ENCODE measurements around the gene ACACA. TPM values are rescaled to one million over a fixed set of nuclear protein-coding genes. Genes with fewer than 3 reads are reported as not detected.
A peak's percentile ranks its signal among the peaks of the same experiment; 100 is the strongest.

ACACA gene
- total RNA-seq, 2 experiments from 2014 or later, result 58.2 to 64.4 TPM

DNA sequence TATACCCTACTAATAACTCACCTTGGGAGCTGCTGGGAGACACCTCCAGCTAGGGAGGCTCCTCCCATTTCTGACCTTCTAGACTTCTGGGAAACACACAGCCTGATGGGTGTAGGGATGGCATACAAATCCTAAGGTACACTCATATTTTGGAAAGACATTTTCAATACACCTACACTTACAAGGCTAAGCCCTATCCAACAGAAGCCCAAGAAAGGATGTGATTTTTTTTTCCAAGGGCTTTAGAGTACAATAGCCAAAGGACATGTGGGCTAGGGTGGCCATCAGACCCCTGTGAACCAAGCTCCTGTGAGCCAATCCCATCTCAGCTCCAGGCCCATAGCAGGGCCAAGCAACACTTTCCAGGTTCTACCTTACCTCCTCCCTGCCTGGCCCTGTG, 313.9 kb downstream of the ACACA start:
- Mint-ChIP-seq H3K27ac (no peak overlapping the region), H3K9me3 (no peaks in the 10 kb centered on the region), H3K4me3 (no peak overlapping the region), H3K4me1 (ENCODE audit: low read depth) (peaks cover 39% of the 10 kb centered on the region), H3K27me3 (no peaks in the 10 kb centered on the region), H3K36me3 (peaks cover 36% of the 10 kb centered on the region)
- CTCF ChIA-PET, result no interaction called here
- intact Hi-C loops (cut with micrococcal nuclease), result no loop called here
- no peak for DNase-seq
- POLR2A ChIA-PET, result no interaction called here

DNA sequence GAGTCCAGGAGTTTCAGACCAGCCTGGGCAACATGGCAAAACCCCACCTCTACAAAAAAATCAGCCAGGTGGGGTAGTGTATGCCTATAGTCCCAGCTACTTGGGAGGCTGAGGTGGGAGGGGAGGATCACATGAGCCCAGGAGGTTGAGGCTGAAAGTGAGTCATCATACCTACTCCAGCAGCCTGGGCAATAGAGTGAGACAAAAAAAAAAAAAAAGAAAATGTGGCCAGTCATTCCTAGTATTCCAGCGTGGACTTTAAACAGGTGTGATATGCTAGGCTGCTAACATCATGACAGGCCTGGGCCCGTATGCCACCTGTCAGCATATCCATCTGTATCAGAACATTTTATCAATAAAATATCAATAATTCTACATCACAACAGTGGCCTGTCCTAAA, 314.6 kb downstream of the ACACA start:
- DNase-seq, result peak; percentile 24
- Mint-ChIP-seq H3K9me3 (no peaks in the 10 kb centered on the region), H3K36me3 (peaks cover 36% of the 10 kb centered on the region), H3K4me3 (no peak overlapping the region), H3K27ac (no peak overlapping the region), H3K4me1 (ENCODE audit: low read depth) (peaks cover 40% of the 10 kb centered on the region), H3K27me3 (no peaks in the 10 kb centered on the region)
- CTCF ChIA-PET, result no interaction called here
- intact Hi-C loops (cut with micrococcal nuclease), result no loop called here
- POLR2A ChIA-PET, result no interaction called here

DNA sequence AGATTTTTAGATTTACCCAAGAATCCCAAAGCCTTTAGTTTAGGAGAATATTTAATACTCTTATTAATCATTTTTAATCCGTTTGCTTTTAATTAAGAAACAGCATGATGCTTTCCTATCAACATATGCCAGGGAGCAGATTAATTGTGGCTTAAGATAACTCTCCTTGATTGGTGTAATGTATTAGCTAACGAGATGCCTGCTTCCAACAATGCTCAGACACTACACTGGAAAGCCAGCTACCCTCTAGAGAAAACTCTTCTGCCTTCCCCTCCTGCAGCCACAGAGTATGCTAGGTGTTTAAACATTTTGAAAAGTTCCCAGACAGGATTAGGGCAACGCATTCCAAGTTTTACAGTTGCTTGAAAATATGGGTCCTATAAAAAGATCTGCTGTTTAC, 315.7 kb downstream of the ACACA start:
- Mint-ChIP-seq H3K27me3 (no peaks in the 10 kb centered on the region), H3K36me3 (peaks cover 34% of the 10 kb centered on the region), H3K9me3 (no peaks in the 10 kb centered on the region), H3K4me3 (no peak overlapping the region), H3K27ac (peak overlapping the region; percentile 76), H3K4me1 (ENCODE audit: low read depth) (peaks cover 40% of the 10 kb centered on the region)
- intact Hi-C loops (cut with micrococcal nuclease), result no loop called here
- POLR2A ChIA-PET, result no interaction called here
- CTCF ChIA-PET, result no interaction called here
- no peak for DNase-seq

DNA sequence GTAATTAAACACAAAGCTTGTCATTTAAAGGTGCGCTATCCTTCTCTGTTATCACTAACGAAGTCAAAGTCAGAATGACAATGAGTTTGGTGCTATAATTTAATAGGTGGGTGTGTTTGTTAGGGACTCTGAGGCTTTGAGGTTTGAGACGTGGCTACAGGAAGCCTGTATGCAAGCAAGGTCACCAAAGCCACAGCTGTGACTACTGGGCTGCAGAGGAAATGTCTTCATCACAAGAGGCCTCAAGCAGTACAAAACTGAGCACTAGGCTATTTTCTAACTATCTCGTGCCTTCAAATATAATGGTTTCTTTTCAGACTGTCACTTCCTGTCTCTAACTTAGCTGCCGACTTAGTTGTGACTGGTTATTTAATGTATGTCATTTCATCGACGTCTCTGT, 316.7 kb downstream of the ACACA start:
- DNase-seq, result peak; percentile 73
- CTCF ChIA-PET, result interaction anchor here (0.8 to 1.3 kb wide), 3 partner anchors 12 to 150 kb away, joined by 3 to 4 read pairs (median 3); no protein-coding TSS in a partner anchor
- no peaks in the 10 kb centered on the region for H3K9me3 Mint-ChIP-seq
- intact Hi-C loops (cut with micrococcal nuclease), result no loop called here
- no peak overlapping the region for H3K4me3 Mint-ChIP-seq
- H3K27me3 Mint-ChIP-seq, result no peaks in the 10 kb centered on the region
- POLR2A ChIA-PET, result no interaction called here
- H3K36me3 Mint-ChIP-seq, result peaks cover 37% of the 10 kb centered on the region
- H3K27ac Mint-ChIP-seq, result peak overlapping the region; percentile 76
- H3K4me1 Mint-ChIP-seq (ENCODE audit: low read depth), result peaks cover 40% of the 10 kb centered on the region

DNA sequence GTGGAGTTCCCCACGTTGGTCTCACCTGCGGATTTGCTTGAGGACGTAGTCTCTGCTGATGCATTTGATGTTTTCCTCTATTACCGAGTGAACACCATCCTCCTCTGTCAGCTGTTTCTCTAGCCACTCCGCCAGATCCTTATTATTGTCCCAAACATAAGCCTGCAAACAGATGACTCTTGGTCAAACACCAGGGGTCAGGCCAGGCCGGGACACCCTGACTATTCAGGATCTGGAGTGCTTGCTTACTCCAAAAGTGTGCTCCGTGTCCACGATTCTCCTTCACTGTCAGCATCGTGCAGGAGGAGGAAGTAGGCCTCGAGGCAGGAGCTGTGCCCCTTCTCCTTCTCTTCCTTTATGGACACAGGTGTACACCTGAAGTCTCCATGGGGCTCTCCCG, 317.7 kb downstream of the ACACA start:
- intact Hi-C loops (cut with micrococcal nuclease), result no loop called here
- H3K27ac Mint-ChIP-seq, result no peak overlapping the region
- H3K36me3 Mint-ChIP-seq, result peaks cover 35% of the 10 kb centered on the region
- H3K9me3 Mint-ChIP-seq, result no peaks in the 10 kb centered on the region
- no peak overlapping the region for H3K4me3 Mint-ChIP-seq
- peaks cover 40% of the 10 kb centered on the region for H3K4me1 Mint-ChIP-seq (ENCODE audit: low read depth)
- no peaks in the 10 kb centered on the region for H3K27me3 Mint-ChIP-seq
- DNase-seq, result no peak
- POLR2A ChIA-PET, result no interaction called here
- CTCF ChIA-PET, result interaction anchor here (1.3 kb wide), 1 partner anchor 42 kb away, joined by 3 read pairs; no protein-coding TSS in a partner anchor

DNA sequence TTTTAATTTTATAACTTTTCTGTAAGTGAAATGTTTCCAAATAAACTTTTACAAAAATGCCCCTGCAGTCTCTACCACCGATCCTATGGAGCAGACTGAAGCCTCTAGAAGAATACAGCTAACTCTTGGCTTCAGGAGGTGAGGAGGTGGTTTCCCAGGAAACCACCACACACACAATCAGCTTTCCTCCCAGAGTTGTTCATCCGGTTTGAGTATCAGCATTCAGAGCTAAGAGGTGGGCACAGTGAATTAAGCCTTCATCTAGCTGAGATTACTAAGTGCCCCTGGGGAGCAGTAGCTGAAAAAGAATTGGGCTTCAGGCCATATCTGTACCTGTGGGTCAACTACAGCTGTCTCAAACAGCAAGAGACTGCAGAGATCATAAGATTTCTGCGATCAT, 318.2 kb downstream of the ACACA start:
- H3K27me3 Mint-ChIP-seq, result no peaks in the 10 kb centered on the region
- DNase-seq, result peak; percentile 37
- POLR2A ChIA-PET, result no interaction called here
- H3K27ac Mint-ChIP-seq, result peak overlapping the region; percentile 35
- no peaks in the 10 kb centered on the region for H3K9me3 Mint-ChIP-seq
- peaks cover 40% of the 10 kb centered on the region for H3K4me1 Mint-ChIP-seq (ENCODE audit: low read depth)
- no peak overlapping the region for H3K4me3 Mint-ChIP-seq
- intact Hi-C loops (cut with micrococcal nuclease), result no loop called here
- H3K36me3 Mint-ChIP-seq, result peaks cover 35% of the 10 kb centered on the region
- CTCF ChIA-PET, result interaction anchor here (1.0 kb wide), 1 partner anchor 463 kb away, joined by 5 read pairs; no protein-coding TSS in a partner anchor

DNA sequence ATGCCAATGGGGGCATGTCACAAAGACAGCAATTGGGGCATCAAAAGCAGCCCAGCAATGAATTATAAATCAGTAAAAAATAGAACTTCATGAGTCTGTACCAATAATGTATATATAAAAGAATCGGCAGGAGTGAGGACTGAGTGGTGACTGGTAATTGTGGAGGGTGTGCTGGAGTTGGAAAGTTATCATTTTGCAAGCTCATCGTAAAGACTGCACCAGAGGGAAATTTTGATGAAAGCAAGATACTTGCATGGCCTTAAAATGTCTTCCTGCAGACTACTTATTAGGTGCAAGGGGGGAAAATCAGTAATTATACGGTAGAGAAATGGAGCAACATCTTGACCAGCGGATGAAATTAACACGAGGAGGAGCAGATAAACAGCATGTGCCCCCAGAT, 319.0 kb downstream of the ACACA start:
- H3K27me3 Mint-ChIP-seq, result no peaks in the 10 kb centered on the region
- DNase-seq, result no peak
- intact Hi-C loops (cut with micrococcal nuclease), result no loop called here
- H3K9me3 Mint-ChIP-seq, result no peaks in the 10 kb centered on the region
- H3K4me1 Mint-ChIP-seq (ENCODE audit: low read depth), result peaks cover 40% of the 10 kb centered on the region
- POLR2A ChIA-PET, result no interaction called here
- H3K4me3 Mint-ChIP-seq, result no peak overlapping the region
- H3K27ac Mint-ChIP-seq, result no peak overlapping the region
- peaks cover 38% of the 10 kb centered on the region for H3K36me3 Mint-ChIP-seq
- CTCF ChIA-PET, result interaction anchor here (1.0 kb wide), 1 partner anchor 462 kb away, joined by 5 read pairs; no protein-coding TSS in a partner anchor

DNA sequence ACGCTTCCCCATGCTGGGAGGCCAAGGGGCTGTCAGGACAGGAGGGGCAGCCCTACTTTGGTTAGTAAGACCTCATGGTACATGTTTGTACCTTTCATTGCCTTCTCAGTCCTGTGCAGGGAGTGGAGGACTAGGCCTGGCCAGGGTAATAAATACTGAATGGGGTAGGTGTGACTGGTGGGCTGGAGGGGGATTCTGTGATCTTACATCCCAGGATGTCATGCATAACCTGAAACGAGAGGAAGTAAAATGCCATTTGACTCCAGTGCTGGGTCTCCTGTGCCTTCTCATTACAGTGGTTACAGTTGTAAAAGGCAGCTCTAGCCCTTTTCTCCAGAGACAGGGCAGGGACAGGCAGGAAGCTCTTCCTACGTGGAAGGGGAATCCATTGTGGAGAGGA, 319.7 kb downstream of the ACACA start:
- Mint-ChIP-seq H3K4me3 (no peak overlapping the region), H3K27me3 (no peaks in the 10 kb centered on the region), H3K27ac (no peak overlapping the region), H3K9me3 (no peaks in the 10 kb centered on the region), H3K36me3 (peaks cover 40% of the 10 kb centered on the region), H3K4me1 (ENCODE audit: low read depth) (peaks cover 36% of the 10 kb centered on the region)
- intact Hi-C loops (cut with micrococcal nuclease), result no loop called here
- no peak for DNase-seq
- ChIA-PET POLR2A (no interaction called here), CTCF (no interaction called here)

DNA sequence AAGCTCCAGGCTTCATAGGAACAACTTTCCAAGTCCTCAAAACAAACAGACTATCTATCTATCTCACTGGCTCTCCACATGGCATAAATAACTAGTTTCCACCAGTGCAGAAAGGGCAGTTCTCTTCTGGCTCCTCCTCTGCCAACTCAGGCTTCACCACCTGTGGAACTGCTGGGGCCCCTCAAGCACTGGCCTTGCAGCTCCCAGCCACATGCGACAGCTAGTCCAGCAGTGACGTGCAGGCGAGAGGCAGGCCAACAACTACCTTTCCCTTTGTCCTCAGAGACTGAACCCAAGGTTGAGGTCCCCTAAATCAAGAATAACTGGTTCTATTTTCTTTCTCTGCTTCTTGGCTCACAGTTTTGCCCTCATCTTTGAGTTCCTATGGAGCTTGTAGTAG, 320.3 kb downstream of the ACACA start:
- Mint-ChIP-seq H3K27me3 (no peaks in the 10 kb centered on the region), H3K4me1 (ENCODE audit: low read depth) (peaks cover 36% of the 10 kb centered on the region), H3K9me3 (no peaks in the 10 kb centered on the region), H3K36me3 (peaks cover 40% of the 10 kb centered on the region), H3K4me3 (no peak overlapping the region), H3K27ac (no peak overlapping the region)
- ChIA-PET POLR2A (no interaction called here), CTCF (no interaction called here)
- DNase-seq, result no peak
- intact Hi-C loops (cut with micrococcal nuclease), result no loop called here

DNA sequence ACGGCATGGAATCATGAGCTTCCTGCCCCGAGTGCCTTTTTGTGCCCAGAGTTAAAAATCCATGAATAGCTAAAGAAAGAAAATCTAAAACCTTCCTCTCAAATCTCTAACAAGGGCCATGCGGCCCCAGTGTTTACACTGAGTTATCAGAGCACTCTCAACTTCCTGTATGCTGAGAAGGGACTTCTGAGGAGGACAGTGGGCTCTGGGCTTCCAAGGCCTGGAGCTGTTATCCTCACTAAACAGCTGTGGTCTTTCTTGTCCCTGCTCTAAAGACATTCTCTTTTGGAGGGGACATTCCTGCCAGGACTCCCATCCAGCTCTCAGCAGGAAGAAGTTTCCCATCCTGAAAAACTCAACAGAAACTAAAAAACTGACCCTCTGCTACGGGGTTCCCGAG, 322.3 kb downstream of the ACACA start:
- H3K36me3 Mint-ChIP-seq, result peaks cover 45% of the 10 kb centered on the region
- peaks cover 7% of the 10 kb centered on the region for H3K9me3 Mint-ChIP-seq
- ChIA-PET CTCF (no interaction called here), POLR2A (no interaction called here)
- no peak overlapping the region for H3K4me3 Mint-ChIP-seq
- no peaks in the 10 kb centered on the region for H3K27me3 Mint-ChIP-seq
- H3K4me1 Mint-ChIP-seq (ENCODE audit: low read depth), result peaks cover 17% of the 10 kb centered on the region
- DNase-seq, result no peak
- no peak overlapping the region for H3K27ac Mint-ChIP-seq
- intact Hi-C loops (cut with micrococcal nuclease), result no loop called here

DNA sequence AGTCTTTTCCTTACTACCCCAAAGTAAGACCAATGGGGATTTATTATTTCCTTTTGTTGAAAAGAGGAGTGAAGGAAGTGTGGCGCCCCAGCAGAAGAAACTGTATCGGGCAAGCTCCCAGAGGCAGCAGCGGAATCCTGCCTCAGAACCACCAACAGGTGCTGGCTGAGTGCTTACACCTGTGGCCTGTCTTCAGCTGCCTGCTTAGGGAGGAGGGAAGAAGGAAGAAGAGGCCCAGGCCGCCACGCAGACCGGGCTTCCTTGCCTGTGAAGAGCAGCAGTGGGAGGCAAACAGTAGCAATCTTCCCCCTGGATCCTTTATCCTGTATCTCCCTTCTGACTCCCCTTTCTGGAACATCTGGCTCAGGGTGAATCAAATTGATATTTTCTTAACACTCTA, 323.2 kb downstream of the ACACA start:
- POLR2A ChIA-PET, result no interaction called here
- intact Hi-C loops (cut with micrococcal nuclease), result no loop called here
- Mint-ChIP-seq H3K9me3 (peaks cover 11% of the 10 kb centered on the region), H3K36me3 (peaks cover 40% of the 10 kb centered on the region), H3K27ac (no peak overlapping the region), H3K4me1 (ENCODE audit: low read depth) (peaks cover 8% of the 10 kb centered on the region), H3K4me3 (no peak overlapping the region), H3K27me3 (no peaks in the 10 kb centered on the region)
- CTCF ChIA-PET, result no interaction called here
- no peak for DNase-seq

DNA sequence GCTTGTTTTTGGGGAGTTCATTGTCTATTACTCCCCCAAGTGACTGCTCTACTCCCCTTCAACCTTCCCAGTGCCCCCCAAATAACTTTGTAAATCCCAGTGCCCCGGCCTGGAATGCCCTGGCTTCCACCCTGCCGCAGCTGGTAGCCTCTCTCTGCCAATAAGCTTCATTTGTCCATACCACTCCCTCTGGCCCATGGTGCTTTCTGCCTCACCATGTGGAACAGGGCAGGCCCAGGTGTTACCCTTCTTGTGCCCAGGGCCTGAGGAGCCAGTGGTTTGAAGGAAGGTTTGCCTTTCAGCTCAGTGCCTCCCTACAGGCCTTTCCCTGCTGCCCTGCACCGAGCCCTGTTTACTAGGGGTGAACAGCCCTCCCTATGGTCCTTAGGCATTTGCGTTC, 323.7 kb downstream of the ACACA start:
- peaks cover 38% of the 10 kb centered on the region for H3K36me3 Mint-ChIP-seq
- H3K9me3 Mint-ChIP-seq, result peaks cover 11% of the 10 kb centered on the region
- CTCF ChIA-PET, result no interaction called here
- DNase-seq, result no peak
- H3K4me1 Mint-ChIP-seq (ENCODE audit: low read depth), result peaks cover 4% of the 10 kb centered on the region
- H3K4me3 Mint-ChIP-seq, result no peak overlapping the region
- no peak overlapping the region for H3K27ac Mint-ChIP-seq
- POLR2A ChIA-PET, result no interaction called here
- intact Hi-C loops (cut with micrococcal nuclease), result no loop called here
- H3K27me3 Mint-ChIP-seq, result no peaks in the 10 kb centered on the region

DNA sequence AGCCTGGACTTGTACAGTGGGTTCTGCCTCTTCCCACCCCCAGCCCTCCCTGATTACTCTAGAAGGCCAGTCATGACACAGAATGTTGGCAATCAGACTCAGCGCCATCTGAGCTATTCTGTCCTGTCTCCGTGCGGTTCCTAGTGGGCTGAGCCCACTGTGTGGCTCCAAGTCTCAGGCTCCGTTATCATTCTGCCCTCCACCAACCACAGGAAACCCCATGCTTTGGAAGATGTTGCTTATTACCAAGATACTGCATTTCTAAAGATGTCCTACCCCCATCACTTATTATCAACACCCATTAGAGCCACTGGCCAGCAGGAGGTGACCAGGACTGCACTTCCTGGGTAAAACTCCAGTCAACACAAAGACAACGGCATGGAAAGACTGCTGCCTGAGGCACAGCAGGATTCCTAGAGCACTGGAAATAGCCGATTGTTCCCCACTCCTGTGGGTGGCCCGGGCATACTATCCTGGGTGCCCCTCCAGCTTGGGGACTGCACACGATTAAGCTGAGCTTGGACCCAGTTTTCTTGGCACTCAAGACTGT, 324.2 kb downstream of the ACACA start:
- Mint-ChIP-seq H3K9me3 (peaks cover 11% of the 10 kb centered on the region), H3K27me3 (no peaks in the 10 kb centered on the region), H3K27ac (no peak overlapping the region), H3K4me1 (ENCODE audit: low read depth) (no peaks in the 10 kb centered on the region), H3K36me3 (peaks cover 32% of the 10 kb centered on the region), H3K4me3 (no peak overlapping the region)
- ChIA-PET POLR2A (no interaction called here), CTCF (no interaction called here)
- DNase-seq, result no peak
- intact Hi-C loops (cut with micrococcal nuclease), result no loop called here
